NB4 (cell line): ENCODE data around the gene MAGI2.

Source experiments
- MYC ChIP-seq: IDR thresholded peaks from 2 replicates; pipeline ENCODE4 v1.6.1; 2011; ENCODE audit warnings: low read depth, low read length
- POLR2A ChIP-seq: IDR thresholded peaks from 2 replicates; pipeline ENCODE4 v1.6.1; 2011; ENCODE audit warnings: mild to moderate bottlenecking; ENCODE audit not compliant: insufficient read length; ENCODE audit errors: extremely low read depth
- TF ChIP-seq, protein P1 (sequence below): IDR thresholded peaks from one replicate; pipeline ENCODE4 v1.5.1; 2012; ENCODE audit warnings: low read depth, low read length
- TF ChIP-seq, protein P2 (sequence below): IDR thresholded peaks from 2 replicates; pipeline ENCODE4 v1.6.1; 2011; ENCODE audit warnings: low read depth, low read length

DNA sequence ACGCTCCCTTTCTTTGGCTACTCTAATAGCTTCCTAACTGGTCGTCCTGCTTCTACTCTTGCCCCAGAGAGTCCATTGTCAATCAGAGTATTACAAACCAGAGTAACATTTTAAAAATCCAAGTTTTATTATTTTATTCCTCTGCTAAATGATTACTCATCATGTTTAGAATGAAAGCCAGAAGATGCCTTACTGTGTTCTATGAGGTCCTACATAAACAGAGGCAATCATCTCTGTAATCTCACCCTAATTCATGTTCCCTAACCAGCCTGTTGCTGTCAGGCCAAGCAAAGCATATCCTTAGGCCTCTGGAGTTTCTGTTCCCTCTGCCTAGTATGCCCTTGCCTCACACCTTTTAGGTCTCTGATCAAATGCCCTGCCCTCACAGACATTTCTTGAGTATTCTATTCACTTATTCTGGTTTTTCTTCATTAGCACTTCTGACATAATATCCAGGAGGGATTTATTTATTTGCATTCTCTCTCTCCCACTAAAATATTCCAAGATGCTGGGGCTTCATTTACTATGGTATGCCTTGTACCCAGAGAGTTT lies 1157.3 kb downstream of the MAGI2 start:
- TF ChIP-seq, protein P1, sequence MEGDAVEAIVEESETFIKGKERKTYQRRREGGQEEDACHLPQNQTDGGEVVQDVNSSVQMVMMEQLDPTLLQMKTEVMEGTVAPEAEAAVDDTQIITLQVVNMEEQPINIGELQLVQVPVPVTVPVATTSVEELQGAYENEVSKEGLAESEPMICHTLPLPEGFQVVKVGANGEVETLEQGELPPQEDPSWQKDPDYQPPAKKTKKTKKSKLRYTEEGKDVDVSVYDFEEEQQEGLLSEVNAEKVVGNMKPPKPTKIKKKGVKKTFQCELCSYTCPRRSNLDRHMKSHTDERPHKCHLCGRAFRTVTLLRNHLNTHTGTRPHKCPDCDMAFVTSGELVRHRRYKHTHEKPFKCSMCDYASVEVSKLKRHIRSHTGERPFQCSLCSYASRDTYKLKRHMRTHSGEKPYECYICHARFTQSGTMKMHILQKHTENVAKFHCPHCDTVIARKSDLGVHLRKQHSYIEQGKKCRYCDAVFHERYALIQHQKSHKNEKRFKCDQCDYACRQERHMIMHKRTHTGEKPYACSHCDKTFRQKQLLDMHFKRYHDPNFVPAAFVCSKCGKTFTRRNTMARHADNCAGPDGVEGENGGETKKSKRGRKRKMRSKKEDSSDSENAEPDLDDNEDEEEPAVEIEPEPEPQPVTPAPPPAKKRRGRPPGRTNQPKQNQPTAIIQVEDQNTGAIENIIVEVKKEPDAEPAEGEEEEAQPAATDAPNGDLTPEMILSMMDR = no peak
- TF ChIP-seq, protein P2, sequence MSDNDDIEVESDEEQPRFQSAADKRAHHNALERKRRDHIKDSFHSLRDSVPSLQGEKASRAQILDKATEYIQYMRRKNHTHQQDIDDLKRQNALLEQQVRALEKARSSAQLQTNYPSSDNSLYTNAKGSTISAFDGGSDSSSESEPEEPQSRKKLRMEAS = no peak
- no peak for TF ChIP-seq POLR2A
- no peak for TF ChIP-seq MYC
